GM12874 (cell line): ENCODE results near the gene CTDNEP1.

Source experiments
- TF ChIP-seq, protein P1 (sequence below): IDR thresholded peaks from 2 replicates; pipeline ENCODE4 v1.5.1; 2011; ENCODE audit warnings: low read depth, mild to moderate bottlenecking, control low read depth, low read length, moderate library complexity; ENCODE audit not compliant: insufficient read depth

Gene CTDNEP1

DNA sequence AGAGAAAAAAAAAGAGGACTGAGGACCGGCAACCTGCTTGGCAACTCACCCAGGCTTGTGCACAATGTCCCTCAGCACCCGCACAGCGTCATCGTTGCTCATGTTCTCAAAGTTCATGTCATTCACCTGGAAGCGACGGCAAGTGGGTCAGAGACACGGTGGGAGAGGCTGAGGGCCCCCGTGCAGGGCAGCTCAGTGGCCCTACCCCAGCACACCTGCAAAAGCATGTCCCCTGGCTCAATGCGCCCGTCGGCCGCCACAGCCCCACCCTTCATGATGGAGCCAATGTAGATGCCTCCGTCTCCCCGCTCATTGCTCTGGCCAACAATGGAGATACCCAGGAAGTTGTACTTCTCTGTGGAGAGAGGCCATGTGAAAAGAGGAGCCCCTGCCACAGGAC is 22.6 kb downstream of the CTDNEP1 start:
- TF ChIP-seq, protein P1, sequence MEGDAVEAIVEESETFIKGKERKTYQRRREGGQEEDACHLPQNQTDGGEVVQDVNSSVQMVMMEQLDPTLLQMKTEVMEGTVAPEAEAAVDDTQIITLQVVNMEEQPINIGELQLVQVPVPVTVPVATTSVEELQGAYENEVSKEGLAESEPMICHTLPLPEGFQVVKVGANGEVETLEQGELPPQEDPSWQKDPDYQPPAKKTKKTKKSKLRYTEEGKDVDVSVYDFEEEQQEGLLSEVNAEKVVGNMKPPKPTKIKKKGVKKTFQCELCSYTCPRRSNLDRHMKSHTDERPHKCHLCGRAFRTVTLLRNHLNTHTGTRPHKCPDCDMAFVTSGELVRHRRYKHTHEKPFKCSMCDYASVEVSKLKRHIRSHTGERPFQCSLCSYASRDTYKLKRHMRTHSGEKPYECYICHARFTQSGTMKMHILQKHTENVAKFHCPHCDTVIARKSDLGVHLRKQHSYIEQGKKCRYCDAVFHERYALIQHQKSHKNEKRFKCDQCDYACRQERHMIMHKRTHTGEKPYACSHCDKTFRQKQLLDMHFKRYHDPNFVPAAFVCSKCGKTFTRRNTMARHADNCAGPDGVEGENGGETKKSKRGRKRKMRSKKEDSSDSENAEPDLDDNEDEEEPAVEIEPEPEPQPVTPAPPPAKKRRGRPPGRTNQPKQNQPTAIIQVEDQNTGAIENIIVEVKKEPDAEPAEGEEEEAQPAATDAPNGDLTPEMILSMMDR, result no peak

DNA sequence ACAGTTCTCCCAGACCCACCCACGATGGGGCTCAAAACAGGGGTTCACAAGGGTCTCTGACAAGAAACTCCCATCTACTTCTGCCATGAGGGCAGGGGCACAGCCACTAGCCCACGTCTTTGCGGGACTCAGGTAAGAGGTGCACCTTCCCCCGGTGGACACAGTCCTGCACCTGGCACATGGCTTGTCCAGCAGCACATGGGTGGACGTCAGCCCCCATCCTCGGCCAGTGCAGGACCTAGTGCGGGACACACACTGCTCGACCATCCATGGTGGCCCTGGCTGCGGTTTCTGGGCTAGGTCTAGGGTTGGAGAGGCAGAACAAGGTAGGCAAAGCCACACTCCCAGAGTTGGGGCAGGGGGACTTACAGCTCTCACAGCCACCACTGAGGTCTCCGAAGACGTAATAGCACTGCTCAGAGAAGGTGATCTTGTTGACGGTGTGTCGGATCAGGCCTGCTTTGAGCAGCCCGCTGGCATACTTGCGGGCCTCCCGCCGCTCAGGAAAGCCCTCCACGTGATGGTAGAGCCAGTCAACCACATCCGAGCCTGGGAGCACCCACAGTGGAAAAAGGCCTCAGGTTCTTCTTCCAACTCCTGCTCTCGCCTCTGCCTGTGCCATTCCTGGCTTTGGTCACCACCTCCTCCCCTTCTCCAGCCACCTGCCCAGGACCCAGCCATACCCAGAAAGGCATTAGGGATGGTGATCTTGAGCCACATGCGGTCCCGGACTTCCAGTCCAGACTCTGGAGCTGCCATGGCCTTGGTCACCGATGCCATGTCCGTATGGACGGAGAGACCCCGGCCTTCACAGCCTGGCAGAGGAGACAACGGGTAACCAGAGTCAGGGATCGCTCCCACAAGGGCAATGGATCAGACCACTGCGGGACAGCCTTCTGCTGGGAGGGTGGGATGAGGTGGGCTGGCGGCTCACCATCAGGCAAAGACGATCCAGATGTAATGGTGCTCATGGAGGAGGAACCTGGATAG is 24.5 kb downstream of the CTDNEP1 start:
- TF ChIP-seq, protein P1, result no peak

DNA sequence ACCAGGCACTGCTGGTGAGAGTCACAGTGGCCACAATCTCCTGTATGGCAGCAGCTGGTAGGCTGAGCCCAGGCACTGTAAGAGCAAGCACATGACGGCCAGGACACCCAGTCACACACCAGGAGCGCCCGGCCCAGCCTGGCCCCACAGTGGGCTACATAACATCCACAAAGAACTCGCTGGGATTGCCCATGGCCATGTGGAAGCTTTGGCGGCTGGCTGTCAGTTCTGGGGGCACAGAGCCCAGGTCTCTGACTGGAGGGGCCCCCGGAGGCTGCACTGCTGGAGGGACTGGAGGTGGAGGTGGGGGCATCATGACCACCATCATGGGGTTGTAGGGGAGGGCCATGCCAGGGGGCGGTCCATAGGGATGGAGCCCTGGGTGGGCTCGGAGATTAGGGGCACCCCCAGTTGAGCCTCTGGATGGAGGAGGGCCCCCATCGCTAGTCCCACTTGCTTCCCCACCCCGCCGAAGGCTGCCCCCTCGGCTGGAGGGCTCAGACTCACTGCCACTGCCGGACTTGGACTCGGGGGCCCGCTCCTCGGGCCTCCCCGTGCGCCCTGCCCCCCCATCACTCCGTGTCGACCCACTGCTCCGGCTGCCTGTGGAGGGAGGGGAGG is 25.7 kb downstream of the CTDNEP1 start:
- TF ChIP-seq, protein P1, result no peak

DNA sequence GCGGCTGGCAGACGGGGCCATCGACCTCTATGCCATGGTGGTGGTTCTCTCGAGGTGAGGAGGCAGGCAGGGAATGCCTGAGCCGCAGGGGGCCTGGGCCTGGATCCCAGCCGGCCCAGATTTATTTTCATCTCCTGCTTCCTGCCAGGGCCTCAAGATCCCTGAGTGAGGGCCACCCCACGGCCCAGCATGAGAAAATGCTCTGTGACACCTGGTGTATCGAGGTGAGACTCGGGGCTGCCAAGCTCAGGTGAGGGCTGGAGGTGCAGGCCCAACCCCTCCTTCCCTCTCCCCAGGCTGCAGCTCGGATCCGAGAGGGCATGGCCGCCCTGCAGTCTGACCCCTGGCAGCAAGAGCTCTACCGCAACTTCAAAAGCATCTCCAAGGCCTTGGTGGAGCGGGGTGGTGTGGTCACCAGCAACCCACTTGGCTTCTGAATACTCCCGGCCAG is 26.8 kb downstream of the CTDNEP1 start:
- TF ChIP-seq, protein P1, result no peak

DNA sequence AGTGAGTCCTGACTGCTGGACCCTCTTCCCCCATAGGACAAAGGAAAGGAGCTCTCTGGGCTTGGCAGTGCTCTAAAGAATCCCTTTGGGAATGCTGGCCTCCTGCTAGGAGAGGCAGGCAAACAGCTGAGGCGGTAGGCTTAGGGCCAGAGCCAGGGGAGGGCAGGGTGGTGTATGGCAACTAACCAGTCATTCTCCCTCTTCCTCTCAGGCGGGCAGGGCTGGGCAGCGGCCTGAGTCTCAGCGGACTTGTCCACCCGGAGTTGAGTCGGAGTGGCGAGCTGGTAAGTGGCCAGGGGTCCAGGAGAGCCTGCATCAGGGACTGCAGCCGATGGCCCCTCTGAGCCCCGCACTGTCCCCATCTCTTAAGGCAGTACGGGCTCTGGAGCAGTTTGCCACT is 27.4 kb downstream of the CTDNEP1 start:
- TF ChIP-seq, protein P1, result no peak

DNA sequence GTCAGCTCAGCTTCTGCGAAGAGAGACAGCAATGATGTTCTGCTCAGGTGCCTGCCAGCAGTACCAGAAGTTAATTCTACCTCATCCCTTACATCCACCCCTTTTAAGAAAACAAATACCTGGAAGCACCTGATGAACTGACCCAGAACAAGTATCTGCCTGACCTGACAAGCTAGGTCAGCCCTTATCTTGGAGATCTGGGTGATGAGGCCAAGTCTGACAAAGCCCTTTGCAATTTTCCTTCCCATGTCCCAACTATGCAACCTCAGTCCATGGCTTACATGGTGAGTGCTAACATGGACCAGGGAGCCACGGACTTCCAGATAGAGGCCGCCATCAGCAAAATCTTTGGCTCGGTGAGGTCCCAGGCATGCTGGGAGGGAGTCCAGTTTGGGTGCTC is 28.2 kb downstream of the CTDNEP1 start:
- TF ChIP-seq, protein P1, result no peak

DNA sequence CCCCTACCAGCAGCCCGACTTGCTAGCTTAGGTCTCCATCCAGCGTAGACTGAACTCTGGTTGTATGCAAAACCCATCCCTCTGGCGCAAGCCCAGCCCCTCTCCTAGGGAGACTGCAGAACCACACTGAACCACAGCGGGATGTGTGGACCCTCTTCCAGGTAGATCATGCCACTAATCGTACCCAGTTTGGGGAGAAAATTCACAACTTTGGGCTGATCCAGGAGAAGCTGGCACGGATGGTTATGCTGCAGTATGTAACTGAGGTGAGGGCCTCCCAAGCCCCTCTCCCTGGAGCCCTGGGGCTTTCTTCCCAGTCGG is 28.6 kb downstream of the CTDNEP1 start:
- TF ChIP-seq, protein P1, result no peak
